ENCODE measurements around the gene RFTN2. TPM values are rescaled to one million over a fixed set of nuclear protein-coding genes. Genes with fewer than 3 reads are reported as not detected.

The RFTN2 gene
- total and polyA plus RNA-seq, 2 experiments from 2014 or later = 0.42 to 2.1 TPM

DNA sequence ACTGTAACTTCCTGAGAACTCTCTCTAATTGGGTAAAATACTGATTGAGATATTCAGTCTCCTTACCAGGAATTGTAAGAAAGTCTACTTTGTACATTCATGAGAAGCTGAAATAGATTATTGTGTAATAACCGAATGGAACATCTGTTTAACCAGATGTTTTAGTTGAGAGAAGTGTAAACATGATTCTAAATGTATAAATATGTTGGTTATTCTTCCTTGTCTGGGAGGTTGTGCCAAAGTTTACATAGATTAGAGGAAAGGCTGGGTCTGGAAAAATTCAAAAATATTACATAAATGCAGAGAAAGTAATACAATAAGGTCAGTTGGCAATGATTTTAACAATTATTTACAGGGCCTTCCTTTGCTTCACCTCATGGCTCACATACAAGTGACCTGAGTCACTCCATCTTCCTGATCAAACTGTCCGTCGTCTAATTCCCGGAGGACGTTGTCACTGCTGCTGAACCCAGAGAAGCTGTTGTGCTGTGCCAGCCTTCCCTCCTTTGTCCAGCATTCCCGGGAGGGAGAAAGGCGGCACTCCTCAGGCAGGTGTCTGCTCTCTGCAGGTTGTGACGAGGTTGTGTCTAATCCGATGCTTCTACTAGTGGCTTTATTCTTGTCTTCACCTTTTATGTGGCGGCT is 103.6 kb downstream of the RFTN2 start (continued):
- TF ChIP-seq, protein P1, sequence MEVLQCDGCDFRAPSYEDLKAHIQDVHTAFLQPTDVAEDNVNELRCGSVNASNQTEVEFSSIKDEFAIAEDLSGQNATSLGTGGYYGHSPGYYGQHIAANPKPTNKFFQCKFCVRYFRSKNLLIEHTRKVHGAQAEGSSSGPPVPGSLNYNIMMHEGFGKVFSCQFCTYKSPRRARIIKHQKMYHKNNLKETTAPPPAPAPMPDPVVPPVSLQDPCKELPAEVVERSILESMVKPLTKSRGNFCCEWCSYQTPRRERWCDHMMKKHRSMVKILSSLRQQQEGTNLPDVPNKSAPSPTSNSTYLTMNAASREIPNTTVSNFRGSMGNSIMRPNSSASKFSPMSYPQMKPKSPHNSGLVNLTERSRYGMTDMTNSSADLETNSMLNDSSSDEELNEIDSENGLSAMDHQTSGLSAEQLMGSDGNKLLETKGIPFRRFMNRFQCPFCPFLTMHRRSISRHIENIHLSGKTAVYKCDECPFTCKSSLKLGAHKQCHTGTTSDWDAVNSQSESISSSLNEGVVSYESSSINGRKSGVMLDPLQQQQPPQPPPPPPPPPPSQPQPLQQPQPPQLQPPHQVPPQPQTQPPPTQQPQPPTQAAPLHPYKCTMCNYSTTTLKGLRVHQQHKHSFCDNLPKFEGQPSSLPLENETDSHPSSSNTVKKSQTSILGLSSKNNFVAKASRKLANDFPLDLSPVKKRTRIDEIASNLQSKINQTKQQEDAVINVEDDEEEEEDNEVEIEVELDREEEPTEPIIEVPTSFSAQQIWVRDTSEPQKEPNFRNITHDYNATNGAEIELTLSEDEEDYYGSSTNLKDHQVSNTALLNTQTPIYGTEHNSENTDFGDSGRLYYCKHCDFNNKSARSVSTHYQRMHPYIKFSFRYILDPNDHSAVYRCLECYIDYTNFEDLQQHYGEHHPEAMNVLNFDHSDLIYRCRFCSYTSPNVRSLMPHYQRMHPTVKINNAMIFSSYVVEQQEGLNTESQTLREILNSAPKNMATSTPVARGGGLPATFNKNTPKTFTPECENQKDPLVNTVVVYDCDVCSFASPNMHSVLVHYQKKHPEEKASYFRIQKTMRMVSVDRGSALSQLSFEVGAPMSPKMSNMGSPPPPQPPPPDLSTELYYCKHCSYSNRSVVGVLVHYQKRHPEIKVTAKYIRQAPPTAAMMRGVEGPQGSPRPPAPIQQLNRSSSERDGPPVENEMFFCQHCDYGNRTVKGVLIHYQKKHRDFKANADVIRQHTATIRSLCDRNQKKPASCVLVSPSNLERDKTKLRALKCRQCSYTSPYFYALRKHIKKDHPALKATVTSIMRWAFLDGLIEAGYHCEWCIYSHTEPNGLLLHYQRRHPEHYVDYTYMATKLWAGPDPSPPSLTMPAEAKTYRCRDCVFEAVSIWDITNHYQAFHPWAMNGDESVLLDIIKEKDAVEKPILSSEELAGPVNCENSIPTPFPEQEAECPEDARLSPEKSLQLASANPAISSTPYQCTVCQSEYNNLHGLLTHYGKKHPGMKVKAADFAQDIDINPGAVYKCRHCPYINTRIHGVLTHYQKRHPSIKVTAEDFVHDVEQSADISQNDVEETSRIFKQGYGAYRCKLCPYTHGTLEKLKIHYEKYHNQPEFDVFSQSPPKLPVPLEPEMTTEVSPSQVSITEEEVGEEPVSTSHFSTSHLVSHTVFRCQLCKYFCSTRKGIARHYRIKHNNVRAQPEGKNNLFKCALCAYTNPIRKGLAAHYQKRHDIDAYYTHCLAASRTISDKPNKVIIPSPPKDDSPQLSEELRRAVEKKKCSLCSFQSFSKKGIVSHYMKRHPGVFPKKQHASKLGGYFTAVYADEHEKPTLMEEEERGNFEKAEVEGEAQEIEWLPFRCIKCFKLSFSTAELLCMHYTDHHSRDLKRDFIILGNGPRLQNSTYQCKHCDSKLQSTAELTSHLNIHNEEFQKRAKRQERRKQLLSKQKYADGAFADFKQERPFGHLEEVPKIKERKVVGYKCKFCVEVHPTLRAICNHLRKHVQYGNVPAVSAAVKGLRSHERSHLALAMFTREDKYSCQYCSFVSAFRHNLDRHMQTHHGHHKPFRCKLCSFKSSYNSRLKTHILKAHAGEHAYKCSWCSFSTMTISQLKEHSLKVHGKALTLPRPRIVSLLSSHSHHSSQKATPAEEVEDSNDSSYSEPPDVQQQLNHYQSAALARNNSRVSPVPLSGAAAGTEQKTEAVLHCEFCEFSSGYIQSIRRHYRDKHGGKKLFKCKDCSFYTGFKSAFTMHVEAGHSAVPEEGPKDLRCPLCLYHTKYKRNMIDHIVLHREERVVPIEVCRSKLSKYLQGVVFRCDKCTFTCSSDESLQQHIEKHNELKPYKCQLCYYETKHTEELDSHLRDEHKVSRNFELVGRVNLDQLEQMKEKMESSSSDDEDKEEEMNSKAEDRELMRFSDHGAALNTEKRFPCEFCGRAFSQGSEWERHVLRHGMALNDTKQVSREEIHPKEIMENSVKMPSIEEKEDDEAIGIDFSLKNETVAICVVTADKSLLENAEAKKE (CRISPR knock-in tag; IDR thresholded peaks at IDR 0.05) = no peak

DNA sequence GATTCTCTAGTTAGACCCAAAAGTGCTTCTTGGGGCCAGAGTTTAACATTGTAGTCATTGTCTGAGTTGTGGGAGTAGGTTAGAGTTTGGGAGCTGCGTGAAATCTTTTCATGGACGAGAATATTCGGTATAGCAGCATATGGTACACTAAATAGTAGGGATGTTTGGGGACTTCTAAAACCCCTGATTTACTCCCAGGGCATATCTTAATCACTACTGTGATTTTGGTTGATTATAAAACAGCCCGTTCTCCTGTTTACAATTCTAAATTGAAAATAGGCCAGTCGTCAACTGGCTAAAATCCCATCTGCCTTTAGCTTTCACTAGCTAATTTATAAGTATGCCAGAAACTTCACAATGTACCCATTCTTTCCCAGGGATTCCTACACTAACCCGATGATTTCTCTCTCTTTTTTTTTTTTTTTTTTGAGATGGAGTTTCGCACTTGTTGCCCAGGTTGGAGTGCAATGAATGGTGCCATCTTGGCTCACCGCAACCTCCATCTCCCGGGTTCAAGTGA is 115.2 kb downstream of the RFTN2 start:
- H3K36me3 Mint-ChIP-seq (ENCODE audit: low read depth) = peaks cover 44% of the 10 kb centered on the region
- H3K9me3 Mint-ChIP-seq = peaks cover 11% of the 10 kb centered on the region; the same call in 2 of the 3 replicates
- Histone ChIP-seq H3K4me1 (ENCODE audit: insufficient read depth) (no peaks in the 10 kb centered on the region), H3F3A (replicated peaks; ENCODE audit: low read depth) (no peaks in the 10 kb centered on the region), H3K36me3 (ENCODE audit: insufficient read depth) (peaks cover 7% of the 10 kb centered on the region; the same call in 1 of the 2 replicates), H4K20me1 (replicated peaks; ENCODE audit: insufficient read depth) (no peaks in the 10 kb centered on the region), H3K27me3 (ENCODE audit: insufficient read depth) (no peaks in the 10 kb centered on the region), H3K27ac (ENCODE audit: low read depth) (0 out of 2 replicates have a peak overlapping the region, but pooled peaks have one; percentile 14), H3K4me2 (no peak overlapping the region), H3K9me2 (ENCODE audit: insufficient read depth) (no peaks in the 10 kb centered on the region), H3K79me2 (replicated peaks; ENCODE audit: insufficient read depth) (peaks cover 10% of the 10 kb centered on the region; the same call in 1 of the 2 replicates), H3K4me3 (no peak overlapping the region), H2AFZ (no peak overlapping the region)
- no peak overlapping the region for H3K4me3 Mint-ChIP-seq
- H3K4me1 Mint-ChIP-seq = peaks cover 6% of the 10 kb centered on the region; the same call in 2 of the 3 replicates
- no peak for DNase-seq (ENCODE audit: low spot score)
- no peak overlapping the region for H3K27ac Mint-ChIP-seq
- no peak for ATAC-seq
- peaks cover 1% of the 10 kb centered on the region for H3K27me3 Mint-ChIP-seq (ENCODE audit: insufficient read depth, low read depth, poor library complexity)
- TF ChIP-seq NANOG (IDR thresholded peaks at IDR 0.05; ENCODE audit: borderline replicate concordance) (no peak), CREB1 (CRISPR knock-in tag; IDR thresholded peaks at IDR 0.05; ENCODE audit: low read depth) (no peak), ZNF114 (CRISPR knock-in tag; IDR thresholded peaks at IDR 0.05) (no peak), POLR2AphosphoS5 (IDR thresholded peaks at IDR 0.05; ENCODE audit: low read depth) (no peak), JUNB (IDR thresholded peaks at IDR 0.05; ENCODE audit: unreplicated experiment) (no peak), EZH2 (IDR thresholded peaks at IDR 0.05; ENCODE audit: low read depth, unreplicated experiment) (no peak)
- TF ChIP-seq, protein P2, sequence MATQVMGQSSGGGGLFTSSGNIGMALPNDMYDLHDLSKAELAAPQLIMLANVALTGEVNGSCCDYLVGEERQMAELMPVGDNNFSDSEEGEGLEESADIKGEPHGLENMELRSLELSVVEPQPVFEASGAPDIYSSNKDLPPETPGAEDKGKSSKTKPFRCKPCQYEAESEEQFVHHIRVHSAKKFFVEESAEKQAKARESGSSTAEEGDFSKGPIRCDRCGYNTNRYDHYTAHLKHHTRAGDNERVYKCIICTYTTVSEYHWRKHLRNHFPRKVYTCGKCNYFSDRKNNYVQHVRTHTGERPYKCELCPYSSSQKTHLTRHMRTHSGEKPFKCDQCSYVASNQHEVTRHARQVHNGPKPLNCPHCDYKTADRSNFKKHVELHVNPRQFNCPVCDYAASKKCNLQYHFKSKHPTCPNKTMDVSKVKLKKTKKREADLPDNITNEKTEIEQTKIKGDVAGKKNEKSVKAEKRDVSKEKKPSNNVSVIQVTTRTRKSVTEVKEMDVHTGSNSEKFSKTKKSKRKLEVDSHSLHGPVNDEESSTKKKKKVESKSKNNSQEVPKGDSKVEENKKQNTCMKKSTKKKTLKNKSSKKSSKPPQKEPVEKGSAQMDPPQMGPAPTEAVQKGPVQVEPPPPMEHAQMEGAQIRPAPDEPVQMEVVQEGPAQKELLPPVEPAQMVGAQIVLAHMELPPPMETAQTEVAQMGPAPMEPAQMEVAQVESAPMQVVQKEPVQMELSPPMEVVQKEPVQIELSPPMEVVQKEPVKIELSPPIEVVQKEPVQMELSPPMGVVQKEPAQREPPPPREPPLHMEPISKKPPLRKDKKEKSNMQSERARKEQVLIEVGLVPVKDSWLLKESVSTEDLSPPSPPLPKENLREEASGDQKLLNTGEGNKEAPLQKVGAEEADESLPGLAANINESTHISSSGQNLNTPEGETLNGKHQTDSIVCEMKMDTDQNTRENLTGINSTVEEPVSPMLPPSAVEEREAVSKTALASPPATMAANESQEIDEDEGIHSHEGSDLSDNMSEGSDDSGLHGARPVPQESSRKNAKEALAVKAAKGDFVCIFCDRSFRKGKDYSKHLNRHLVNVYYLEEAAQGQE (IDR thresholded peaks at IDR 0.05; ENCODE audit: unreplicated experiment) = no peak
- TF ChIP-seq, protein P3, sequence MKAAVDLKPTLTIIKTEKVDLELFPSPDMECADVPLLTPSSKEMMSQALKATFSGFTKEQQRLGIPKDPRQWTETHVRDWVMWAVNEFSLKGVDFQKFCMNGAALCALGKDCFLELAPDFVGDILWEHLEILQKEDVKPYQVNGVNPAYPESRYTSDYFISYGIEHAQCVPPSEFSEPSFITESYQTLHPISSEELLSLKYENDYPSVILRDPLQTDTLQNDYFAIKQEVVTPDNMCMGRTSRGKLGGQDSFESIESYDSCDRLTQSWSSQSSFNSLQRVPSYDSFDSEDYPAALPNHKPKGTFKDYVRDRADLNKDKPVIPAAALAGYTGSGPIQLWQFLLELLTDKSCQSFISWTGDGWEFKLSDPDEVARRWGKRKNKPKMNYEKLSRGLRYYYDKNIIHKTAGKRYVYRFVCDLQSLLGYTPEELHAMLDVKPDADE (IDR thresholded peaks at IDR 0.05) = no peak
- TF ChIP-seq, protein P4, sequence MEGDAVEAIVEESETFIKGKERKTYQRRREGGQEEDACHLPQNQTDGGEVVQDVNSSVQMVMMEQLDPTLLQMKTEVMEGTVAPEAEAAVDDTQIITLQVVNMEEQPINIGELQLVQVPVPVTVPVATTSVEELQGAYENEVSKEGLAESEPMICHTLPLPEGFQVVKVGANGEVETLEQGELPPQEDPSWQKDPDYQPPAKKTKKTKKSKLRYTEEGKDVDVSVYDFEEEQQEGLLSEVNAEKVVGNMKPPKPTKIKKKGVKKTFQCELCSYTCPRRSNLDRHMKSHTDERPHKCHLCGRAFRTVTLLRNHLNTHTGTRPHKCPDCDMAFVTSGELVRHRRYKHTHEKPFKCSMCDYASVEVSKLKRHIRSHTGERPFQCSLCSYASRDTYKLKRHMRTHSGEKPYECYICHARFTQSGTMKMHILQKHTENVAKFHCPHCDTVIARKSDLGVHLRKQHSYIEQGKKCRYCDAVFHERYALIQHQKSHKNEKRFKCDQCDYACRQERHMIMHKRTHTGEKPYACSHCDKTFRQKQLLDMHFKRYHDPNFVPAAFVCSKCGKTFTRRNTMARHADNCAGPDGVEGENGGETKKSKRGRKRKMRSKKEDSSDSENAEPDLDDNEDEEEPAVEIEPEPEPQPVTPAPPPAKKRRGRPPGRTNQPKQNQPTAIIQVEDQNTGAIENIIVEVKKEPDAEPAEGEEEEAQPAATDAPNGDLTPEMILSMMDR (conservative IDR thresholded peaks at IDR 0.05; ENCODE audit: low read depth in 2 of 2) = no peak

Data from GM23338 (cell line).